ENCODE measurements around the gene SLC12A7.

Gene SLC12A7

GRCh38 chr5:1151316-1151715, 39.5 kb upstream of the SLC12A7 start:
- no peaks in the 10 kb centered on the region for H3K79me2 ChIP-seq (ENCODE audit: insufficient read depth, low read length)
- no peaks in the 10 kb centered on the region for H3K9me3 ChIP-seq (ENCODE audit: insufficient read depth, low read depth, low read length)
- H2AFZ ChIP-seq (ENCODE audit: low read length), result no peak overlapping the region
- H4K20me1 ChIP-seq (ENCODE audit: insufficient read depth, low read length, poor library complexity, severe bottlenecking), result no peaks in the 10 kb centered on the region
- no peaks in the 10 kb centered on the region for H3K9me2 ChIP-seq (replicated peaks; ENCODE audit: low read depth, low read length)
- H3K4me2 ChIP-seq (ENCODE audit: low read depth, low read length, poor library complexity, severe bottlenecking), result no peak overlapping the region
- H3K27me3 ChIP-seq (ENCODE audit: insufficient read depth, low read length, poor library complexity, severe bottlenecking), result no peaks in the 10 kb centered on the region
- H3K9ac ChIP-seq (ENCODE audit: low read depth, low read length, poor library complexity, severe bottlenecking), result no peak overlapping the region
- H3K4me3 ChIP-seq (ENCODE audit: low read length, poor library complexity, severe bottlenecking), result no peak overlapping the region
- no peak for TF ChIP-seq EZH2phosphoT487 (IDR thresholded peaks at IDR 0.05; ENCODE audit: borderline replicate concordance)
- no peak for TF ChIP-seq CTCF (conservative IDR thresholded peaks at IDR 0.05; ENCODE audit: low read length)
- no peaks in the 10 kb centered on the region for H3K36me3 ChIP-seq (ENCODE audit: insufficient read depth, low read length)
- no peaks in the 10 kb centered on the region for H3F3A ChIP-seq (ENCODE audit: low read depth)
- H3K4me1 ChIP-seq (ENCODE audit: insufficient read depth, low read length, poor library complexity, severe bottlenecking), result peaks cover 16% of the 10 kb centered on the region

GRCh38 chr5:1150866-1151265, 39.0 kb upstream of the SLC12A7 start:
- Histone ChIP-seq H3K9me3 (ENCODE audit: insufficient read depth, low read depth, low read length) (no peaks in the 10 kb centered on the region), H3K4me1 (ENCODE audit: insufficient read depth, low read length, poor library complexity, severe bottlenecking) (peaks cover 16% of the 10 kb centered on the region), H4K20me1 (ENCODE audit: insufficient read depth, low read length, poor library complexity, severe bottlenecking) (no peaks in the 10 kb centered on the region), H3K27me3 (ENCODE audit: insufficient read depth, low read length, poor library complexity, severe bottlenecking) (no peaks in the 10 kb centered on the region), H2AFZ (ENCODE audit: low read length) (no peak overlapping the region), H3K4me2 (ENCODE audit: low read depth, low read length, poor library complexity, severe bottlenecking) (no peak overlapping the region), H3K9me2 (replicated peaks; ENCODE audit: low read depth, low read length) (no peaks in the 10 kb centered on the region), H3K9ac (ENCODE audit: low read depth, low read length, poor library complexity, severe bottlenecking) (no peak overlapping the region), H3K79me2 (ENCODE audit: insufficient read depth, low read length) (no peaks in the 10 kb centered on the region), H3K36me3 (ENCODE audit: insufficient read depth, low read length) (no peaks in the 10 kb centered on the region), H3F3A (ENCODE audit: low read depth) (no peaks in the 10 kb centered on the region), H3K4me3 (ENCODE audit: low read length, poor library complexity, severe bottlenecking) (no peak overlapping the region)
- TF ChIP-seq EZH2phosphoT487 (IDR thresholded peaks at IDR 0.05; ENCODE audit: borderline replicate concordance) (no peak), CTCF (conservative IDR thresholded peaks at IDR 0.05; ENCODE audit: low read length) (no peak)

GRCh38 chr5:1144638-1145396, 33.0 kb upstream of the SLC12A7 start:
- no peaks in the 10 kb centered on the region for H3F3A ChIP-seq (ENCODE audit: low read depth)
- H3K79me2 ChIP-seq (ENCODE audit: insufficient read depth, low read length), result no peaks in the 10 kb centered on the region
- H3K4me3 ChIP-seq (ENCODE audit: low read length, poor library complexity, severe bottlenecking), result no peak overlapping the region
- H3K27me3 ChIP-seq (ENCODE audit: insufficient read depth, low read length, poor library complexity, severe bottlenecking), result no peaks in the 10 kb centered on the region
- H3K9ac ChIP-seq (ENCODE audit: low read depth, low read length, poor library complexity, severe bottlenecking), result no peak overlapping the region
- no peaks in the 10 kb centered on the region for H3K9me2 ChIP-seq (replicated peaks; ENCODE audit: low read depth, low read length)
- no peaks in the 10 kb centered on the region for H4K20me1 ChIP-seq (ENCODE audit: insufficient read depth, low read length, poor library complexity, severe bottlenecking)
- H3K4me1 ChIP-seq (ENCODE audit: insufficient read depth, low read length, poor library complexity, severe bottlenecking), result peaks cover 21% of the 10 kb centered on the region
- no peak for TF ChIP-seq CTCF (conservative IDR thresholded peaks at IDR 0.05; ENCODE audit: low read length)
- TF ChIP-seq EZH2phosphoT487 (IDR thresholded peaks at IDR 0.05; ENCODE audit: borderline replicate concordance), result no peak
- H3K4me2 ChIP-seq (ENCODE audit: low read depth, low read length, poor library complexity, severe bottlenecking), result no peak overlapping the region
- H2AFZ ChIP-seq (ENCODE audit: low read length), result no peak overlapping the region
- no peaks in the 10 kb centered on the region for H3K36me3 ChIP-seq (ENCODE audit: insufficient read depth, low read length)
- no peaks in the 10 kb centered on the region for H3K9me3 ChIP-seq (ENCODE audit: insufficient read depth, low read depth, low read length)

Data from Loucy (cell line).